Skeletal muscle tissue (tissue), 4 donors: Measurements from ENCODE around the gene SACS. TPM values are rescaled to one million over a fixed set of nuclear protein-coding genes. Genes with fewer than 3 reads are reported as not detected.
A peak's percentile ranks its signal among the peaks of the same experiment; 100 is the strongest.

Experiments used
- H3K27ac ChIP-seq: one replicate; pipeline ENCODE4 v1.7.0; 2013; ENCODE audit warnings: mild to moderate bottlenecking, low read depth, low read length, inconsistent platforms
- H3K27me3 ChIP-seq, 3 donors: one replicate each; pipeline ENCODE4 v1.7.0; 2013; ENCODE audit warnings: low read length in 3 of 3; ENCODE audit not compliant: control insufficient read depth in 3 of 3, insufficient read depth in 3 of 3
- H3K36me3 ChIP-seq, 3 donors: one replicate each; pipeline ENCODE4 v1.7.0; 2013; ENCODE audit warnings: low read length in 3 of 3; ENCODE audit not compliant: control insufficient read depth in 3 of 3, insufficient read depth in 3 of 3
- H3K4me1 ChIP-seq, 3 donors: one replicate each; pipeline ENCODE4 v1.7.0; 2013; ENCODE audit warnings: low read length in 3 of 3, mild to moderate bottlenecking in 3 of 3; ENCODE audit not compliant: control insufficient read depth in 3 of 3, insufficient read depth in 3 of 3
- H3K4me3 ChIP-seq, 3 donors: one replicate each; pipeline ENCODE4 v1.7.0; 2013; ENCODE audit warnings: low read length in 3 of 3
- H3K9ac ChIP-seq, 3 donors: one replicate each; pipeline ENCODE4 v1.7.0; 2013; ENCODE audit warnings: low read length in 3 of 3, mild to moderate bottlenecking in 3 of 3, moderate library complexity in 2 of 3, low read depth in 1 of 3
- H3K9me3 ChIP-seq, 3 donors: one replicate each; pipeline ENCODE4 v1.7.0; 2013; ENCODE audit warnings: low read length in 3 of 3; ENCODE audit not compliant: control insufficient read depth in 3 of 3
- total RNA-seq: library from RNA; depleted of rRNA; stranded (reverse); fragments of >200 nt; gene quantifications from one replicate; pipeline ENCODE4 v1.2.3, GENCODE V29; 2014
- donor health status: Osteomylitis.

Gene SACS
- total RNA-seq, 1 donor from 2014 or later, result 102 TPM

DNA sequence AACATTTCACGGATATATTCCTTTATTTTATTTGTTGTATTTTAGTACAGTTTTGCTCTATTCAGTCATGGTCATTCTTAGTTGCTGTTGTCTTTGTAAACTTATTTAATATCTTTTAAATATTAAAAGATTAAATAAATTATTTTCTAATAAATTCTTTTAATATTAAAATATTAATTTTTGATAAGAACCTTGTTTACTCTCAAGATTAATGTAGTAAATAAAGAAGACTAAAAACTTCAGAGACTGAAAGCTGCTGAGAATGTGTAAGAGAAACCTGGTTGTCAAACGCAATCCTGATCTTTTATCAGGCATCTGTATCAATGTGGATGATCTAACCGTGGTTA, 34.4 kb upstream of the SACS start:
- Histone ChIP-seq H3K9ac (peak overlapping the region in 2 of 3 donors; percentile 40 to 75), H3K27ac (peak overlapping the region; percentile 67), H3K4me1 (peaks cover 13 to 19% (median 17%) of the 10 kb centered on the region in 3 donors), H3K36me3 (no peaks in the 10 kb centered on the region), H3K9me3 (no peaks in the 10 kb centered on the region), H3K27me3 (no peaks in the 10 kb centered on the region), H3K4me3 (peak overlapping the region in 1 of 3 donors; percentile 78)

DNA sequence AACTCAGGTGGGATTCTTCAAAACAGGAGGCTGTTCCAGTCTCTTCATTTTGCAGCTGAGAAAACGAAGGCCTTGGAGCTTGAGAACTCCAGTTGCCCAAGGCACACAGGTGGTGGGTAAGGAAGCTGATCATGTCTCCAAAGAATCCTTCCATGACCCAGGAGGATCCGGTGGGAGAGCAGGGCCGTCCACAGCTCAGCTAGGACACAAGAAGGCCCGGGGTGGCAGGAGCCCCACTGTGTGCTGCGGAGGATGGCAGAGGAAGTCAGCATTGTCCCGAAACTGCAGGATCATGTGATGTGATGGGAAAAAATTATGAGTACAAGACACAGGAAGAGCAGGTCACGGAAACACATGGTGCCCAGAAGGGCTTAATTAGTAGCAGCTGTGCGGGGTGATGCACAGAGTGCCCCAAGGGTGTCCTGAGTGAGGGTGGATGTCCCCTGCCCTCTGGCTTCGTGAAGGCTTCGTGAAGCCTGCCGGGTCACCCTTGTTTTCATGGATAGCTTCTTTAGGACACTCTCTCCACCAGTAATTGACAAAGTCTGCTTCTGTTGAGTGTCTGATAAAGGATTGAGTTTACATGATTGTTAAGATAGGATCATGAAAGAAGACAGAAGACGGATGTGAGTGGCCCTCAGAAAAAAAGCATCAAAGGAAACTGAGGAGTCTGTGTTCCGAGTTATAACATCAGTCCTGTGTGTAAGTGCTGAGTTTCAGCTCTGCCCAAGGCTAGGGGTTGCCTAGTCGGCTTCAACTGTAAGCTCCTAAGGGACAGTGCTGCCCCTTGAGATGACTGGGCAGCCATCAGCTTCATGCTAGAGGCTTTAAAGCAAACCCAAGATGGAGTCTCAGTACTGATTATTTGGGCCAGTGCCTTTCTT, 33.8 kb upstream of the SACS start:
- Histone ChIP-seq H3K9me3 (no peaks in the 10 kb centered on the region), H3K27me3 (no peaks in the 10 kb centered on the region), H3K27ac (peak overlapping the region; percentile 67), H3K36me3 (no peaks in the 10 kb centered on the region), H3K9ac (peak overlapping the region; percentile 75 to 92 (median 85)), H3K4me1 (peaks cover 15 to 19% (median 17%) of the 10 kb centered on the region in 3 donors), H3K4me3 (peak overlapping the region; percentile 78 to 90 (median 84))

DNA sequence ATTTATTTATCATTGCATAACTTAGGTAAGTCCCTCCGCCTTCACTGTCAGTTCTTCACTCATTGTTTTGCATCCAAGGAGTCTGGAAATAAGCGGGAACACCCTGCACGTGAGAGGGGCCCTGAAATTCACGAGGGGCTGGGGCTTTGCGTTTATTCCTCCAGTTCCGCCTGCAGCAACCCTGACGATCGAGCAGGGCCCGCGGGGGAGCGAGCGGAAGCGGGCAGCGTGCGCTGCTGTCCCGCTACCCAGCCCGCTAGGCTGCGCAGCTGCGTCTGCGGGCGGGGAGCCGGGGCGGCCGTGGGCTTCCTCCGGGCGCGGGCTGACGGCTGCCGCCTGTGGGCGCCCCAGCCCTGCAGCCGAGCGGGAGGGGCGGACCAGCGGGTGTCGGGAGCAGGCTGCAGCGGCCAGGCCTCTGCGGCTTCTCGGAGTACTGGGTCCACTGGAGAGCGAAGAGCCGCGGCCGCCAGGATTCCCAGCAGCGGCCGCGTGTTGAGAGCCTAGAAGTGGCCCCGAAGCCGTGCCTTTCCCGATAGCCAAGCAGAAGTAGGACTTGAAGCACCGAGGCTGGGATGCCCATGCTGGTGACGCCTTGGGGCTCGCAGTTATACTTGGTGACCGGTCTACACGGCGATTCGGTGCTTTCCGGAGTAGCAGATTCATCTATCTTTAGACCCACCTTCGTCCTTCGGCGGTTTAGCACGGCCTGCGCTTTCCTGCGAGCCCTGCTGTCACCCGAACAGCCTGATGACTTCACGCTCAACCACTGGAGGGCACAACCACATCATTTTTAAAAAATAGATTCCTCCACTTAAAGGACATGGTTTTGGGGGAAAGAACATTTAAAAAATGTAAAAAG, 32.9 kb upstream of the SACS start:
- Histone ChIP-seq H3K9ac (peak overlapping the region; percentile 75 to 92 (median 85)), H3K4me1 (peaks cover 17 to 26% (median 19%) of the 10 kb centered on the region in 3 donors), H3K9me3 (no peaks in the 10 kb centered on the region), H3K4me3 (peak overlapping the region; percentile 78 to 90 (median 84)), H3K27ac (peak overlapping the region; percentile 67), H3K36me3 (no peaks in the 10 kb centered on the region), H3K27me3 (no peaks in the 10 kb centered on the region)

DNA sequence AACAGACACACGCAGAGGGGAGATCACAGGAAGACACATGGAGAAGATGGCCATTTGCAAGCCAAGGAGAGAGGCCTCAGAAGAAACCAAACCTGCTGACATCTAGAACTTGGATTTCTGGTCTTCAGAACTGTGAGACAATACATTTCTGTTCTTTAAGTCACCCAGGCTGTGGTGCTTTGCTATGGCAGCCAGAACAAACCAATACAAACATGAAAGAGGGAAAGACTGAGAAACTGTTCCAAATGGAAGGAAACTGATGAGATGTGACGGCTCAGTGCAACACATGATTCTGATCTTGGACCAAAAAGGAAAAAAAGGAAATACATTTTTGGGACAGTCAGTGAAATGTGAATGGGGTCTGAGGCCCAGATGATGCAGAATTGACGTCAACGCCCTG, 30.2 kb upstream of the SACS start:
- Histone ChIP-seq H3K4me3 (no peak overlapping the region), H3K36me3 (no peaks in the 10 kb centered on the region), H3K4me1 (peaks cover 23 to 36% (median 24%) of the 10 kb centered on the region in 3 donors), H3K27ac (no peak overlapping the region), H3K9ac (no peak overlapping the region), H3K9me3 (no peaks in the 10 kb centered on the region), H3K27me3 (no peaks in the 10 kb centered on the region)

DNA sequence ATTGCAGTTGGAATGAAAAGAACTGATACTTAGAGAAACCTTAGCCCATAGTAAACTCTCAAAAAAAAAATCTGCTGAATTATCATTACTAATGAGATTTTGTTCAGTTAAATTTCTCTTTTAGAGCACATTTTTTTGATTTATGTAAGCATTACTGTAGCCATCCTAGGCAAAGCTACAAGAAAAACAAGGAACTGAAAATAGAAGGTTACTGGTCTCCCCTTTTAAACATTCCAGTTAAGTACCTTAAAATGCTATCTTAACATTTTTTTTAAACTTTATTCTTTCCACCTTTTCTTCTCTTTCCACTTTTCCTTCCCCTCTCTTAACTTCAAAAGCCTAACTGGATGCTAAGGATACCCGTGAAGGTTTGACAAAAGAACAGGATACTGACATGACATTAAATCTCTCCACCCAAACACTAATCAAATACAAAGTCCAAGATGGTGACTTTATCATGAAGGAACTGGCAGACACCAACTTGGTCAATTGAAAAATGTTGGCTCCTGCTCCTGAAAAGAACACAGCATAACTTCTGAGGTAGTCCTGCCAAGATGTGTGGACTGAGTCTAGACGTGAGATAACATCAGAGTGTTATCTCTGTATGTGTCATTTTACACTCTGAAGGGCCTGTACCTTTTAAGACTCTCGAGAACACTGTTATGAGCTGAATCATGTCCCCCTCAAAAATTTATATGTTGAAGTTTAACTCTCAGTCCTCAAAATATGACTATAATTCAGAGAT, 29.5 kb upstream of the SACS start:
- Histone ChIP-seq H3K4me1 (peaks cover 24 to 37% (median 24%) of the 10 kb centered on the region in 3 donors), H3K27ac (no peak overlapping the region), H3K9me3 (no peaks in the 10 kb centered on the region), H3K27me3 (no peaks in the 10 kb centered on the region), H3K4me3 (no peak overlapping the region), H3K9ac (no peak overlapping the region), H3K36me3 (no peaks in the 10 kb centered on the region)

DNA sequence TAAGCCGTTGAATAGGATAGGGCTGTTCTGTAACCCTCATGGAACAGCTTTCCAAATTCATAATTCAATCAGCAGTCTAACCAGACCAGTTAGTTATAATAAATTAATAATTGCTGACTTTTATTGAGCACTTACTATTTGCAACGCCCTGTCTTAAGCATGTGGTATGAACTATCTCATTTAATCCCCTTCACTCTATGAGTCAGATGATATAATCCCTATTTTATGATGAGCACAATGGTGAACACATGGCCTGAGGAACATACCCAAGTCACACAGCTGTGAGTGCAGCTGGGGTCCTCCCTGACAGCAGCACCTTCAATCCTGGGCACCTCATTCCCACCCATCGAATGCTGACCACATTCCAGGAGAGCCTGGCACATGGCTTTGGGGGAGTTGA, 28.0 kb upstream of the SACS start:
- H3K36me3 ChIP-seq, result no peaks in the 10 kb centered on the region
- H3K27ac ChIP-seq, result no peak overlapping the region

DNA sequence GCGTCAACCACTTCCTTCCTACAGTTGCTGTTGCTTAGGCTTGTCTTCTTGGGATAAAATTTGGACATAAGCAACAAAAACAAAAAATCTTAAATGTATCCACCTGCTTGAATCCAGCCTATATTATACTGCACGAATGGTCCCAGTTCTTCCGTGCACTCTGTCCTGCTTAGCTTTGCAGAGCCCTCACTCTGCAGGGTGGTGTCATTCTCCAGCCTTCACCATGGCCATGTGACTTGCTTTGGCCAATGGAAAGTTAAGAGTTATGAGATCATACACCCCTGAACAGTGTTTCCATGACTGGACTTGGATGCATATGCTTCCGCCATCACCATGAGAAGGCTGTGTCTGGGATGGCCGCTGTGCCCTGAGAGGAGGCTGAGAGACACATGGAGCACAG, 27.4 kb upstream of the SACS start:
- H3K27ac ChIP-seq, result no peak overlapping the region
- H3K9ac ChIP-seq, result no peak overlapping the region
- H3K27me3 ChIP-seq, result no peaks in the 10 kb centered on the region
- no peaks in the 10 kb centered on the region for H3K9me3 ChIP-seq
- H3K4me3 ChIP-seq, result no peak overlapping the region
- H3K4me1 ChIP-seq, result peaks cover 10 to 36% (median 28%) of the 10 kb centered on the region in 3 donors
- no peaks in the 10 kb centered on the region for H3K36me3 ChIP-seq

More for the DNA sequence above, 28.0 kb upstream of the SACS start:
- Histone ChIP-seq H3K9me3 (no peaks in the 10 kb centered on the region), H3K4me3 (no peak overlapping the region), H3K4me1 (peaks cover 13 to 36% (median 24%) of the 10 kb centered on the region in 3 donors), H3K9ac (no peak overlapping the region), H3K27me3 (no peaks in the 10 kb centered on the region)

DNA sequence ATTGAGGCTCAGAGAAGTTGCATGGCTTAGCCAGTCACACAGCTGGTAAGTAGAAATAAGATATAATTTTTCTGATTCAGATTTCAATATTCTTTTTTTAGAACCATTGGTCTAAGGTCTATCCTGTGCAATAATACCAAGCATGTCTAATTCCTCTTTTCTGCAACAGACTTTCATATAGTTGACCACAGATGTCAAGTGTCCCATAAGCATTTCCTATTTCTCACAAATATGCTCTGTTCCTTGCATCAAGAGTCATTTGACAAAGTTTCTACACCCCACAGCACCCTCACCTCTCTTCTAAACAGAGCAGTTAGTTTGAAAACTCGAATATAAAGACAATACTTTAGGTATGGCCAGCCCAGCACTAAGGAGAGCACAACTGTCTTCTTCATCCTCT, 26.8 kb upstream of the SACS start:
- no peak overlapping the region for H3K9ac ChIP-seq
- no peak overlapping the region for H3K4me3 ChIP-seq

DNA sequence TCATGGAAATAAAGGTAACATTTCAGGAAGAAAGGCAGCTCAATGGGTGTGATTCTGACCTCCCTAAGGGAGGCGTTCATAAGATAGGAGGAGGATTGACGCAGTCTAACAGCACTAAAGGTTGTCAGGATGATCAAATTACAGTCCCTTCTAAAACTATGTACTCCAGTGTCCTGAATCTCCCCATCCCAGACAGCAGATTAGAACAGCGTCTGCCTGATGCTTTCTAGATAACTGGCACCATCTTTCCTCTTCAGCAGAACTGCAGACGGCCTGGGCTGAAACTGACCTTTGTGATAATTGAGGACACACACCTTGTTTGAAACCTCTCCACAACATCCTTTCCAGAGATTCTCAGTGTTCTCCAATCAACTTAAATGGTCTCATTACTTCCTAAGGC, 25.5 kb upstream of the SACS start:
- Histone ChIP-seq H3K9ac (no peak overlapping the region), H3K27me3 (no peaks in the 10 kb centered on the region), H3K9me3 (no peaks in the 10 kb centered on the region), H3K27ac (peak overlapping the region; percentile 34), H3K4me1 (peaks cover 7 to 37% (median 28%) of the 10 kb centered on the region in 3 donors), H3K36me3 (no peaks in the 10 kb centered on the region), H3K4me3 (no peak overlapping the region)

More for the DNA sequence above, 26.8 kb upstream of the SACS start:
- Histone ChIP-seq H3K4me1 (peaks cover 7 to 37% (median 28%) of the 10 kb centered on the region in 3 donors), H3K36me3 (no peaks in the 10 kb centered on the region), H3K27me3 (no peaks in the 10 kb centered on the region), H3K9me3 (no peaks in the 10 kb centered on the region), H3K27ac (no peak overlapping the region)
